Neural progenitor cell (in vitro differentiated cells): ENCODE results near the gene GRIN2D. TPM values are rescaled to one million over a fixed set of nuclear protein-coding genes. Genes with fewer than 3 reads are reported as not detected.

Experiments used
- DNase-seq: peaks from one replicate; pipeline ENCODE4 v3.0.0-alpha.2; 2016; ENCODE audit warnings: low spot score
- H2AFZ ChIP-seq: fragments of 200-600 bp; sonication (generic); replicated peaks from 2 replicates; pipeline ENCODE4 v1.6.1; 2016; ENCODE audit warnings: antibody characterized with exemption
- H3F3A ChIP-seq: fragments of 200-600 bp; sonication (generic); 2 replicates; pipeline ENCODE4 v1.6.1; 2016; ENCODE audit warnings: antibody characterized with exemption, low read depth
- H3K27ac ChIP-seq: fragments of 200-600 bp; sonication (generic); 2 replicates; pipeline ENCODE4 v1.5.1; 2016; ENCODE audit warnings: mild to moderate bottlenecking
- H3K27me3 ChIP-seq: fragments of 200-600 bp; sonication (generic); 2 replicates; pipeline ENCODE4 v1.6.1; 2016; ENCODE audit warnings: mild to moderate bottlenecking, moderate library complexity
- H3K36me3 ChIP-seq: fragments of 200-600 bp; sonication (generic); 2 replicates; pipeline ENCODE4 v1.5.1; 2016
- H3K4me1 ChIP-seq: fragments of 200-600 bp; sonication (generic); 2 replicates; pipeline ENCODE4 v1.6.1; 2016; ENCODE audit warnings: mixed run types
- H3K4me2 ChIP-seq: fragments of 200-600 bp; sonication (generic); 2 replicates; pipeline ENCODE4 v1.6.1; 2016
- H3K4me3 ChIP-seq: fragments of 200-600 bp; sonication (generic); 2 replicates; pipeline ENCODE4 v1.5.1; 2016
- H3K79me2 ChIP-seq: fragments of 200-600 bp; sonication (generic); 2 replicates; pipeline ENCODE4 v1.6.1; 2016; ENCODE audit warnings: low read depth
- H3K9ac ChIP-seq: fragments of 200-600 bp; sonication (generic); 2 replicates; pipeline ENCODE4 v1.6.1; 2016
- H3K9me3 ChIP-seq: fragments of 200-600 bp; sonication (generic); 2 replicates; pipeline ENCODE4 v1.5.1; 2016; ENCODE audit warnings: low read depth
- H4K20me1 ChIP-seq: fragments of 200-600 bp; sonication (generic); 2 replicates; pipeline ENCODE4 v1.6.1; 2016; ENCODE audit warnings: low read depth
- H3K27ac Mint-ChIP-seq: 3 replicates; pipeline ENCODE4 v1.8.0; 2021; ENCODE audit warnings: mixed read lengths
- H3K27me3 Mint-ChIP-seq: 2 replicates; pipeline ENCODE4 v1.8.0; 2022; ENCODE audit warnings: low read depth, mild to moderate bottlenecking, inconsistent platforms, moderate library complexity, mixed read lengths; ENCODE audit not compliant: insufficient read depth
- H3K36me3 Mint-ChIP-seq: 3 replicates; pipeline ENCODE4 v1.8.0; 2021; ENCODE audit warnings: mixed read lengths
- H3K4me1 Mint-ChIP-seq: 3 replicates; pipeline ENCODE4 v1.8.0; 2021; ENCODE audit warnings: mixed read lengths
- H3K4me3 Mint-ChIP-seq: 3 replicates; pipeline ENCODE4 v1.8.0; 2021; ENCODE audit warnings: mild to moderate bottlenecking, moderate library complexity, mixed read lengths
- H3K9me3 Mint-ChIP-seq: 3 replicates; pipeline ENCODE4 v1.8.0; 2020; ENCODE audit warnings: mixed read lengths
- CTCF ChIP-seq: fragments of 200-600 bp; sonication (generic); IDR thresholded peaks from 2 replicates; pipeline ENCODE4 v1.5.1; 2017; ENCODE audit warnings: antibody characterized with exemption, mild to moderate bottlenecking
- EZH2 ChIP-seq: fragments of 200-600 bp; sonication (generic); IDR thresholded peaks from 2 replicates; pipeline ENCODE4 v1.6.1; 2017; ENCODE audit warnings: antibody characterized with exemption, mild to moderate bottlenecking, moderate library complexity
- EZH2phosphoT487 ChIP-seq: fragments of 200-600 bp; sonication (generic); IDR thresholded peaks from 2 replicates; pipeline ENCODE4 v1.6.1; 2017; ENCODE audit warnings: antibody characterized with exemption
- total RNA-seq: library from RNA; depleted of rRNA; stranded (reverse); fragments of >200 nt; gene quantifications from 2 replicates; pipeline ENCODE4 v1.2.3, GENCODE V29; 2015; ENCODE audit warnings: low replicate concordance

GRIN2D gene
- total RNA-seq, 1 donor from 2014 or later, result 0.45 TPM

- no peak overlapping the region for H3K4me3 Mint-ChIP-seq
- Histone ChIP-seq H3K9ac (no peak overlapping the region), H3K27me3 (no peaks in the 10 kb centered on the region), H3K4me1 (no peaks in the 10 kb centered on the region), H4K20me1 (no peaks in the 10 kb centered on the region), H3K9me3 (no peaks in the 10 kb centered on the region), H3K36me3 (no peaks in the 10 kb centered on the region), H3F3A (peaks cover 7% of the 10 kb centered on the region), H3K27ac (no peak overlapping the region), H3K4me3 (no peak overlapping the region), H3K4me2 (no peak overlapping the region), H3K79me2 (no peaks in the 10 kb centered on the region), H2AFZ (no peak overlapping the region)
- H3K9me3 Mint-ChIP-seq, result no peaks in the 10 kb centered on the region
- no peak for DNase-seq
- no peak for TF ChIP-seq EZH2phosphoT487
- TF ChIP-seq EZH2, result no peak
- TF ChIP-seq CTCF, result no peak
- H3K4me1 Mint-ChIP-seq, result peaks cover 11% of the 10 kb centered on the region
- peaks cover 2% of the 10 kb centered on the region for H3K27me3 Mint-ChIP-seq
- H3K36me3 Mint-ChIP-seq, result peaks cover 3% of the 10 kb centered on the region
- H3K27ac Mint-ChIP-seq, result no peak overlapping the region
These were observed 12.4 kb downstream of the GRIN2D start for GRCh38 chr19:48405850-48406249.

- Histone ChIP-seq H2AFZ (peak overlapping the region; percentile 32), H3K27ac (no peak overlapping the region), H3F3A (peaks cover 15% of the 10 kb centered on the region), H4K20me1 (no peaks in the 10 kb centered on the region), H3K9me3 (no peaks in the 10 kb centered on the region), H3K36me3 (no peaks in the 10 kb centered on the region), H3K9ac (no peak overlapping the region), H3K4me1 (no peaks in the 10 kb centered on the region), H3K4me2 (peak overlapping the region; percentile 65), H3K79me2 (no peaks in the 10 kb centered on the region), H3K27me3 (peaks cover 15% of the 10 kb centered on the region), H3K4me3 (peak overlapping the region; percentile 43)
- Mint-ChIP-seq H3K9me3 (no peaks in the 10 kb centered on the region), H3K36me3 (no peaks in the 10 kb centered on the region), H3K4me1 (peaks cover 34% of the 10 kb centered on the region), H3K27me3 (peaks cover 14% of the 10 kb centered on the region), H3K27ac (no peak overlapping the region), H3K4me3 (peak overlapping the region; percentile 79)
- TF ChIP-seq EZH2, result no peak
- TF ChIP-seq CTCF, result no peak
- TF ChIP-seq EZH2phosphoT487, result no peak
- DNase-seq, result no peak
These were observed 20.6 kb downstream of the GRIN2D start for GRCh38 chr19:48413879-48414587.

- Histone ChIP-seq H4K20me1 (no peaks in the 10 kb centered on the region), H3K79me2 (no peaks in the 10 kb centered on the region), H2AFZ (no peak overlapping the region), H3K36me3 (no peaks in the 10 kb centered on the region), H3K4me1 (no peaks in the 10 kb centered on the region), H3K27ac (no peak overlapping the region), H3K27me3 (peaks cover 15% of the 10 kb centered on the region), H3K9me3 (no peaks in the 10 kb centered on the region), H3K9ac (no peak overlapping the region), H3K4me2 (no peak overlapping the region), H3F3A (peaks cover 15% of the 10 kb centered on the region), H3K4me3 (no peak overlapping the region)
- Mint-ChIP-seq H3K4me1 (peaks cover 37% of the 10 kb centered on the region), H3K27ac (no peak overlapping the region), H3K4me3 (no peak overlapping the region), H3K36me3 (no peaks in the 10 kb centered on the region), H3K27me3 (peaks cover 14% of the 10 kb centered on the region), H3K9me3 (no peaks in the 10 kb centered on the region)
- TF ChIP-seq EZH2phosphoT487, result no peak
- no peak for TF ChIP-seq CTCF
- TF ChIP-seq EZH2, result no peak
- peak; percentile 77 for DNase-seq
These were observed 21.9 kb downstream of the GRIN2D start for GRCh38 chr19:48415395-48415794.
